Right lobe of liver (tissue), 4 donors: ENCODE measurements around the gene TAS2R16.

Experiments
- POLR2A ChIP-seq: fragments of 450-650 bp; IDR thresholded peaks from one replicate; pipeline ENCODE4 v1.6.1; 2017; ENCODE audit warnings: antibody characterized with exemption, mild to moderate bottlenecking
- TF ChIP-seq, protein P1 (sequence below), 4 donors: fragments of 200-600 bp in 3 of 4; fragments of 450-650 bp in 1 of 4; IDR thresholded peaks; one replicate each; pipeline versions ENCODE4 v1.5.1 to v1.8.0; 2016 to 2022; ENCODE audit warnings: antibody characterized with exemption in 4 of 4, mild to moderate bottlenecking in 2 of 4
- donor health status: DM: no; HTN: no; CAD: no.
- donor health status: DM: no; HTN: no; CAD: no.
- donor health status: DM: no; HTN: yes; CAD: no.

DNA sequence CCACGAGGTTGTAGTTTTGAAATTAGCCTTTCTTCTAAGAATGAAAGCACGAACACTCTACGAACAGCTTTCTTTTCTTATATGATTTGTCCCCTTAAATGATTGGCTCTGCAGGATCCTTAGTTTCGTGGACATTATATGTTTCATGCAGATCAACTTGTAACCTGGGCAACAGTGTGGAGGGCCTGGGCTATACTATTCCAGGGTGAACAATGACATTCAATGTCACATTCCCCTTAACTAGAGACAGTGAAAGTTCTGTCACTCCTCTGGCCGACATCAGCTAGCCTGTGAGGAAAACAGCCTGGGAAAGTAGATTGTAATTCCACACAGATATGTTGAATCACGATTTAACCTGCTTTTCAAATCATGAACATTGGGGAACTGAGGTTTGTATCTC, 23.4 kb downstream of the TAS2R16 start:
- TF ChIP-seq, protein P1, sequence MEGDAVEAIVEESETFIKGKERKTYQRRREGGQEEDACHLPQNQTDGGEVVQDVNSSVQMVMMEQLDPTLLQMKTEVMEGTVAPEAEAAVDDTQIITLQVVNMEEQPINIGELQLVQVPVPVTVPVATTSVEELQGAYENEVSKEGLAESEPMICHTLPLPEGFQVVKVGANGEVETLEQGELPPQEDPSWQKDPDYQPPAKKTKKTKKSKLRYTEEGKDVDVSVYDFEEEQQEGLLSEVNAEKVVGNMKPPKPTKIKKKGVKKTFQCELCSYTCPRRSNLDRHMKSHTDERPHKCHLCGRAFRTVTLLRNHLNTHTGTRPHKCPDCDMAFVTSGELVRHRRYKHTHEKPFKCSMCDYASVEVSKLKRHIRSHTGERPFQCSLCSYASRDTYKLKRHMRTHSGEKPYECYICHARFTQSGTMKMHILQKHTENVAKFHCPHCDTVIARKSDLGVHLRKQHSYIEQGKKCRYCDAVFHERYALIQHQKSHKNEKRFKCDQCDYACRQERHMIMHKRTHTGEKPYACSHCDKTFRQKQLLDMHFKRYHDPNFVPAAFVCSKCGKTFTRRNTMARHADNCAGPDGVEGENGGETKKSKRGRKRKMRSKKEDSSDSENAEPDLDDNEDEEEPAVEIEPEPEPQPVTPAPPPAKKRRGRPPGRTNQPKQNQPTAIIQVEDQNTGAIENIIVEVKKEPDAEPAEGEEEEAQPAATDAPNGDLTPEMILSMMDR (IDR thresholded peaks at IDR 0.05): no peak
- no peak for TF ChIP-seq POLR2A
